ENCODE measurements around the gene PRDM16. TPM values are rescaled to one million over a fixed set of nuclear protein-coding genes. Genes with fewer than 3 reads are reported as not detected.

The PRDM16 gene
- total and polyA plus RNA-seq, 7 donors, result 0.04 to 1.2 (median 0.31) TPM

DNA sequence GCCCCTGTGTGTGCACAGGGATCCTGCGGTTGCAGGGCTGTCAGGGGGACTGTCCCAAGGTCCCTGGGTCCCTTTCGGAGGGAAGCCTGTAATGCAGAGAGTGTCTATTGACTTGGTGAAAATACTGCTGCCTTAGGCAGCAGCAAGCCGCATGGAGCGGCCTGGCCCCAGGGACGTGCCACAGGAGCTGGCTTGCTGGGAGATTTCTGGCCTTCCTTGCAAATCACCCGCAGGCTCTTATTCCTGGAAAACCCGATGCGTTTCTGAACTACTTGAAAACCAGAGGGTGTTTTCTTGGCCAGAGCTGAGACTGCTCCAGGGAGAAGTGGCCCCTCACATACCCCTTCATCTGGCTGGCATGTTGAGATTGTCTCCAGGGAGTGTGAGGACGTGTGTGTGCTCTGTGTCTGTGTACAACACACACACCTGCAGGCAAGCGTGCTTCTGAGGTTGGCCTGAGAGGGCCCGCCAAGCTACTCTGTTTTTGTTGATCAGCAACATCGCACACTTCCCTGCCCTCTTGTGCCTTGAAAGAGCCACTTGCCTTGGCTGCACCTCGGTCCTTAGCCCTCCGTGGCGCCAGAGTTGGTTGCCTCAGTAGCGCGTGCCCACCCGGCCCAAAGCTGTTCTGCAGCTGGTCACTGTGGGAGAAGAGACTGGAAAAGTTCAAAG, 10.5 kb downstream of the PRDM16 start:
- peaks cover 0 to 49% (median 0%) of the 10 kb centered on the region in 3 donors for H3K27me3 ChIP-seq (ENCODE audit: insufficient read depth in 3 of 3, low read length in 2 of 3)
- intact Hi-C loops (cut with DNase I), result no loop called here

DNA sequence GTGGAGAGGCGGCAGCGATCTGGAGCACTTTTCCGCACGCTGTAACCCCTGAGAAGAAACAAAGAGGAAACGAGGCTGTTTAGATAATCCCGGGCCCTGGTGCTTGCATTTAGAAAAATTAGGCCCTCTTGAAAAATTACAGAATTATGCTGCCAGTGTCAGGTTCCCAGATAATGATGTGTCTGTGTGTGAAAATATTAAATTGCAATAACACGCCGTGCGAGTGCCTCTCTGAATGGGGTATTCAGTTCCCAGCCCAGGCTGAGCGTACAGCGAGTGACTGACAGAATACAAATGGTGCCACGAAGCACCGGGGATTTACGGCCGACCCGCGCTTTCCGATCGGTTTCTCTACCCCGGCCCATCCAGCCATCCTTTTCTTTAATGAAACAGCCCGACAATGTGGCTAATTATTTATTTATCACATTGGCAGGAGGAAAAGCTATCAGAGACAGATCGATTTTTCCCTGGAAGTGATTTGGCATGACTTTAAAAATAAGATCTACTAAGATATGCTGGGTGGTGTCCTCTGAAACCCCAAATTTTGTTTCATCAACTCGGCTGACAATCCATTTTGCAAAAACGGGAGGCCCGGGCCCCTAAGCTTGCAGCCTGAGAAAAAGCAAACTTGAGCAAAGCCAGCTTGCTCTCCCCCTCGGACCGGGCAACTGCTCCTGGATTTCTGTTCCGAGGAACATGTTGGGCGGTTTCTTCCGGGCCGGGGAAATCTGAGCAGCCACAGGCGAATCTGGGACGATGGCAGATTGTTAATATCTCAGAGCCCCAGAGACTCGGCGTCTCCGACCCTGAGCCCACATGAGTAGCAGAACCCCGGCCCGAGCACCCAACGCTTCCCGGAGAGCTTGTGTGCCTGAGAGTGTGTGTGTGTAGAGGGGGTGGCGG, 11.3 kb downstream of the PRDM16 start:
- ATAC-seq, result no peak
- intact Hi-C loops (cut with DNase I), result no loop called here
- H3K4me3 ChIP-seq, result no peak overlapping the region
- no peak overlapping the region for H3K27ac ChIP-seq
- H3K9me3 ChIP-seq, result no peaks in the 10 kb centered on the region
- TF ChIP-seq, protein P1, sequence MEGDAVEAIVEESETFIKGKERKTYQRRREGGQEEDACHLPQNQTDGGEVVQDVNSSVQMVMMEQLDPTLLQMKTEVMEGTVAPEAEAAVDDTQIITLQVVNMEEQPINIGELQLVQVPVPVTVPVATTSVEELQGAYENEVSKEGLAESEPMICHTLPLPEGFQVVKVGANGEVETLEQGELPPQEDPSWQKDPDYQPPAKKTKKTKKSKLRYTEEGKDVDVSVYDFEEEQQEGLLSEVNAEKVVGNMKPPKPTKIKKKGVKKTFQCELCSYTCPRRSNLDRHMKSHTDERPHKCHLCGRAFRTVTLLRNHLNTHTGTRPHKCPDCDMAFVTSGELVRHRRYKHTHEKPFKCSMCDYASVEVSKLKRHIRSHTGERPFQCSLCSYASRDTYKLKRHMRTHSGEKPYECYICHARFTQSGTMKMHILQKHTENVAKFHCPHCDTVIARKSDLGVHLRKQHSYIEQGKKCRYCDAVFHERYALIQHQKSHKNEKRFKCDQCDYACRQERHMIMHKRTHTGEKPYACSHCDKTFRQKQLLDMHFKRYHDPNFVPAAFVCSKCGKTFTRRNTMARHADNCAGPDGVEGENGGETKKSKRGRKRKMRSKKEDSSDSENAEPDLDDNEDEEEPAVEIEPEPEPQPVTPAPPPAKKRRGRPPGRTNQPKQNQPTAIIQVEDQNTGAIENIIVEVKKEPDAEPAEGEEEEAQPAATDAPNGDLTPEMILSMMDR (IDR thresholded peaks at IDR 0.05), result no peak
- H3K36me3 ChIP-seq (ENCODE audit: insufficient read depth in 1 of 2, low read depth in 1 of 2), result no peaks in the 10 kb centered on the region
- H3K27me3 ChIP-seq (ENCODE audit: insufficient read depth in 3 of 3, low read length in 2 of 3), result peaks cover 0 to 41% (median 0%) of the 10 kb centered on the region in 3 donors
- no peak for DNase-seq
- 51 to 67% (median 55%) methylated on average over 41 of the region's 41 CpGs for WGBS, 3 donors
- H3K4me1 ChIP-seq, result no peaks in the 10 kb centered on the region

More for the DNA sequence above, 10.5 kb downstream of the PRDM16 start:
- no peak for DNase-seq
- H3K9me3 ChIP-seq, result no peaks in the 10 kb centered on the region
- ATAC-seq, result no peak
- H3K36me3 ChIP-seq (ENCODE audit: insufficient read depth in 1 of 2, low read depth in 1 of 2), result no peaks in the 10 kb centered on the region
- TF ChIP-seq, protein P1 (IDR thresholded peaks at IDR 0.05), result no peak
- WGBS, 3 donors, result 72 to 80% (median 74%) methylated on average over 18 of the region's 18 CpGs
- no peak overlapping the region for H3K27ac ChIP-seq
- no peaks in the 10 kb centered on the region for H3K4me1 ChIP-seq
- H3K4me3 ChIP-seq, result no peak overlapping the region

DNA sequence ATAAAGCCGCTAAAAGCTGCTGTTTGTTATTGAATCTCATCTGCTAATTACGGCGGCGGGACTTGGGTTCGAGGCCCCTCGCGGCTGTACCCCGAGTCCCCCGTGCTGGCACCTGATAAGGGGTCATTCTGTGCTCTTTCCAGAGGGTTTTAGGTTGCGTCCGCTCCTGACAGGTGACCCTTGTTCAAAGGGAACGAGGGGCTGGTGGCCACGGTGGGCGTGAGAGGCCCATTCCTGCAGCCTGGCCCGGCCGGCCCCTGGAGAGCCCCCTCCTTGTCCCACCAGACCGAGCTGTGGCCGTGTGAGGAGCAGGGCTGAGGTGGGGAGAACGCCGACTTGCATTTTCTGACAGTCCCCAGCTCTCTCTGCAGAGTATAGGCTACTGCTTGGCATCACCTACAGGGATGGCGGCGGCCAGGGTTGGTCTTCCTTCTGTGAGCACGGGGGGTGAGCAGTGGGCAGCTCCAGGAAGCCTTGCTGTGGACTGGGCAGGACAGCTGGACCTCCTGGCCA, 12.2 kb downstream of the PRDM16 start:
- TF ChIP-seq, protein P1 (IDR thresholded peaks at IDR 0.05), result no peak
- Histone ChIP-seq H3K27me3 (ENCODE audit: insufficient read depth in 3 of 3, low read length in 2 of 3) (peaks cover 0 to 34% (median 0%) of the 10 kb centered on the region in 3 donors), H3K4me3 (no peak overlapping the region), H3K27ac (no peak overlapping the region), H3K36me3 (ENCODE audit: insufficient read depth in 1 of 2, low read depth in 1 of 2) (no peaks in the 10 kb centered on the region), H3K4me1 (no peaks in the 10 kb centered on the region), H3K9me3 (no peaks in the 10 kb centered on the region)
- WGBS, 3 donors, result 84 to 90% (median 90%) methylated on average over 23 of the region's 23 CpGs
- DNase-seq (no peak), ATAC-seq (no peak)
- intact Hi-C loops (cut with DNase I), result no loop called here

DNA sequence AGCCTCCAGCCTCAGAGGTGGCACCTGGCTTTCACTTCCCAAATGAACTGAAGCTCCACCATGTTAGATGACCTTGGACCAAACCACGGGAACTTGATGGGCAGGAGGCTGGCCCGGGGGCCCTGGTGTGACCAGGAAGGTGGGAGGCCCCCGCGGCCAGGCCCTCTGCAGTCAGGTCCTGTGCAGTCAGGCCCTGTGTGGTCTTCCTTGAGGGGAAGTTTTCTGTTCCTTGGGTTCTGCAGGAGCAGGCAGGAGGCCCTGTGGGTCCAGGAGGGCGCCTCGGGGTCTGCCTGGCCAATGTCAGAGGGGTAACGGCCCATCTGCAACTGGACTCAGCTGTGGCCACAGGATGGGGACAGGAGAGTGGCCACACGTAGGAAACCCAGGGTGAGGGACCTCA, 13.0 kb downstream of the PRDM16 start:
- DNase-seq, result no peak
- peaks cover 0 to 27% (median 0%) of the 10 kb centered on the region in 3 donors for H3K27me3 ChIP-seq (ENCODE audit: insufficient read depth in 3 of 3, low read length in 2 of 3)
- no peak overlapping the region for H3K4me3 ChIP-seq
- WGBS, 3 donors, result 88 to 96% (median 94%) methylated on average over 8 of the region's 8 CpGs
- no peaks in the 10 kb centered on the region for H3K9me3 ChIP-seq
- H3K27ac ChIP-seq, result no peak overlapping the region
- no peak for ATAC-seq
- H3K36me3 ChIP-seq (ENCODE audit: insufficient read depth in 1 of 2, low read depth in 1 of 2), result no peaks in the 10 kb centered on the region
- no peaks in the 10 kb centered on the region for H3K4me1 ChIP-seq
- intact Hi-C loops (cut with DNase I), result no loop called here
- TF ChIP-seq, protein P1 (IDR thresholded peaks at IDR 0.05), result no peak
